WTC11 (cell line): ENCODE data around the gene UGCG. TPM values are rescaled to one million over a fixed set of nuclear protein-coding genes. Genes with fewer than 3 reads are reported as not detected.

Source experiments
- ATAC-seq: fragments of 200-7000 bp; cut with Tn5 transposase; 2 replicates; pipeline ENCODE4 v1.10.0; 2021; ENCODE audit warnings: mild to moderate bottlenecking, moderate library complexity
- CTCF ChIA-PET: fragments of 300-600 bp; sonication (Branson Sonifier 250); formaldehyde crosslinking; loops from one replicate; lab custom pipeline; 2021; ENCODE audit warnings: antibody characterized with exemption; lab: Charles Lee
- POLR2A ChIA-PET: fragments of 350-600 bp; sonication (Branson Sonifier 250); formaldehyde crosslinking; loops from one replicate; lab custom pipeline; 2021; ENCODE audit warnings: antibody characterized with exemption; lab: Charles Lee
- DNase-seq: peaks from one replicate; pipeline ENCODE4 v3.0.0; 2021; ENCODE audit warnings: low spot score
- H3K27ac Mint-ChIP-seq: 2 replicates; pipeline ENCODE4 v1.8.0; 2021; ENCODE audit warnings: mixed read lengths
- H3K27me3 Mint-ChIP-seq: 2 replicates; pipeline ENCODE4 v1.8.0; 2021; ENCODE audit warnings: low read depth, mild to moderate bottlenecking, moderate library complexity, mixed read lengths
- H3K36me3 Mint-ChIP-seq: 2 replicates; pipeline ENCODE4 v1.8.0; 2021; ENCODE audit warnings: mixed read lengths
- H3K4me1 Mint-ChIP-seq: 2 replicates; pipeline ENCODE4 v1.8.0; 2022; ENCODE audit warnings: mixed read lengths
- H3K4me3 Mint-ChIP-seq: 2 replicates; pipeline ENCODE4 v1.8.0; 2021; ENCODE audit warnings: mild to moderate bottlenecking, moderate library complexity, mixed read lengths
- H3K9me3 Mint-ChIP-seq: 2 replicates; pipeline ENCODE4 v1.8.0; 2021; ENCODE audit warnings: mixed read lengths
- AR ChIP-seq: fragments of 250-450 bp; sonication (Bioruptor Pico); IDR thresholded peaks from 2 replicates; pipeline ENCODE4 v1.9.0; 2021; ENCODE audit warnings: mild to moderate bottlenecking
- CREM ChIP-seq: sonication (generic); formaldehyde crosslinking; IDR thresholded peaks from 2 replicates; pipeline ENCODE4 v1.8.1; 2022; ENCODE audit warnings: mild to moderate bottlenecking, missing genetic modification reagents, moderate library complexity
- ETV6 ChIP-seq: sonication (generic); formaldehyde crosslinking; IDR thresholded peaks from 2 replicates; pipeline ENCODE4 v1.8.1; 2022; ENCODE audit warnings: mild to moderate bottlenecking, missing genetic modification reagents
- FOXJ3 ChIP-seq: sonication (generic); formaldehyde crosslinking; IDR thresholded peaks from 2 replicates; pipeline ENCODE4 v1.9.0; 2021; ENCODE audit warnings: missing genetic modification reagents, mild to moderate bottlenecking, borderline replicate concordance
- GABPB1 ChIP-seq: sonication (generic); formaldehyde crosslinking; IDR thresholded peaks from 2 replicates; pipeline ENCODE4 v1.8.1; 2023; ENCODE audit warnings: mild to moderate bottlenecking, missing genetic modification reagents
- GTF2I ChIP-seq: fragments of 250-450 bp; sonication (Bioruptor Pico); conservative IDR thresholded peaks from 2 replicates; pipeline ENCODE4 v1.4.0; 2021; ENCODE audit warnings: mild to moderate bottlenecking
- MAX ChIP-seq: sonication (generic); formaldehyde crosslinking; IDR thresholded peaks from 2 replicates; pipeline ENCODE4 v1.8.0; 2022; ENCODE audit warnings: mild to moderate bottlenecking, missing genetic modification reagents
- NR1H2 ChIP-seq: sonication (generic); formaldehyde crosslinking; IDR thresholded peaks from 2 replicates; pipeline ENCODE4 v1.9.0; 2021; ENCODE audit warnings: mild to moderate bottlenecking, moderate library complexity, missing genetic modification reagents
- PRDM15 ChIP-seq: sonication (generic); formaldehyde crosslinking; IDR thresholded peaks from 2 replicates; pipeline ENCODE4 v1.8.0; 2022; ENCODE audit warnings: missing genetic modification reagents
- PREB ChIP-seq: sonication (generic); formaldehyde crosslinking; IDR thresholded peaks from 2 replicates; pipeline ENCODE4 v1.8.1; 2022; ENCODE audit warnings: mild to moderate bottlenecking, missing genetic modification reagents, moderate library complexity, borderline replicate concordance
- ZNF138 ChIP-seq: sonication (generic); formaldehyde crosslinking; conservative IDR thresholded peaks from 2 replicates; pipeline ENCODE4 v1.8.1; 2022; ENCODE audit warnings: mild to moderate bottlenecking, moderate library complexity, missing genetic modification reagents
- ZNF281 ChIP-seq: sonication (generic); formaldehyde crosslinking; IDR thresholded peaks from 2 replicates; pipeline ENCODE4 v1.8.0; 2023; ENCODE audit warnings: mild to moderate bottlenecking, missing genetic modification reagents
- ZNF396 ChIP-seq: fragments of 250-450 bp; sonication (Bioruptor Pico); IDR thresholded peaks from 2 replicates; pipeline ENCODE4 v1.8.0; 2021; ENCODE audit warnings: mild to moderate bottlenecking, moderate library complexity, borderline replicate concordance
- ZNF416 ChIP-seq: fragments of 250-450 bp; sonication (Bioruptor Pico); IDR thresholded peaks from 2 replicates; pipeline ENCODE4 v1.9.0; 2021; ENCODE audit warnings: mild to moderate bottlenecking, inconsistent platforms
- total RNA-seq: library from RNA; stranded (reverse); gene quantifications from 3 replicates; pipeline ENCODE4 v1.2.3, GENCODE V29; 2021
- TF ChIP-seq, protein P1 (sequence below): sonication (generic); formaldehyde crosslinking; IDR thresholded peaks from 2 replicates; pipeline ENCODE4 v1.8.1; 2022; ENCODE audit warnings: low read depth, mild to moderate bottlenecking, moderate library complexity, missing genetic modification reagents, borderline replicate concordance

The UGCG gene
- total RNA-seq, 1 experiment from 2014 or later = 37.5 TPM

- no peak for DNase-seq
- Mint-ChIP-seq H3K9me3 (no peaks in the 10 kb centered on the region), H3K27me3 (no peaks in the 10 kb centered on the region), H3K4me3 (no peak overlapping the region), H3K36me3 (no peaks in the 10 kb centered on the region), H3K27ac (peak overlapping the region; percentile 83), H3K4me1 (peaks cover 42% of the 10 kb centered on the region)
- TF ChIP-seq, protein P1, sequence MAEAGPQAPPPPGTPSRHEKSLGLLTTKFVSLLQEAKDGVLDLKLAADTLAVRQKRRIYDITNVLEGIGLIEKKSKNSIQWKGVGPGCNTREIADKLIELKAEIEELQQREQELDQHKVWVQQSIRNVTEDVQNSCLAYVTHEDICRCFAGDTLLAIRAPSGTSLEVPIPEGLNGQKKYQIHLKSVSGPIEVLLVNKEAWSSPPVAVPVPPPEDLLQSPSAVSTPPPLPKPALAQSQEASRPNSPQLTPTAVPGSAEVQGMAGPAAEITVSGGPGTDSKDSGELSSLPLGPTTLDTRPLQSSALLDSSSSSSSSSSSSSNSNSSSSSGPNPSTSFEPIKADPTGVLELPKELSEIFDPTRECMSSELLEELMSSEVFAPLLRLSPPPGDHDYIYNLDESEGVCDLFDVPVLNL (CRISPR knock-in tag) = no peak
- no peak for TF ChIP-seq NR1H2 (CRISPR knock-in tag)
- TF ChIP-seq AR (CRISPR knock-in tag) = no peak
- no peak for TF ChIP-seq ZNF138 (CRISPR knock-in tag)
- POLR2A ChIA-PET = interaction anchor here (0.6 kb wide), 1 partner anchor 19 kb away, joined by 3 read pairs; no protein-coding TSS in a partner anchor
- no peak for ATAC-seq
- CTCF ChIA-PET = no interaction called here
Measured at GRCh38 chr9:111876179-111876578, 20.4 kb upstream of the UGCG start.

DNA sequence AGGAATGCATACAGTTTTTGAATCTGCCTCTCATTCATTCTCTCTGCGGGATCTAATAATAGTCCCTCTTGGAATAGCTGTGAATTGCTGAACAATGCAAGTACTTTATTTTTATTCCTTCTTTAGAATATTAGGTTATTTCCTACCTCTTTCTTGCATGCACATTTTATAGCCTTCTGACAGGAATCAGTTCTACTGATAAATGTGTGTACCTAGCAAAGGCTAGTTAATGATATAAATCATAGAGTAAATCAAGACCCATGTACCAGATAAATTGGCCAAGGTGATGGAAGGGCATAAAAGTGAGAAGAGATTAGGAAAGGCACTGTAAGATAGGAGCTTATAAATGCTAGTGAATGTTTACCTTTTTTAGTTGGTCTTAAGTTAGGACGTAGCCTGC is 19.2 kb upstream of the UGCG start:
- DNase-seq = no peak
- Mint-ChIP-seq H3K36me3 (no peaks in the 10 kb centered on the region), H3K27me3 (no peaks in the 10 kb centered on the region), H3K27ac (no peak overlapping the region), H3K9me3 (no peaks in the 10 kb centered on the region), H3K4me3 (no peak overlapping the region), H3K4me1 (peaks cover 39% of the 10 kb centered on the region)
- CTCF ChIA-PET = interaction anchor here (0.7 kb wide), 1 partner anchor 221 kb away, joined by 3 read pairs; no protein-coding TSS in a partner anchor
- TF ChIP-seq CREM (CRISPR knock-in tag) (no peak), ZNF416 (CRISPR knock-in tag) (no peak), MAX (no peak), ZNF396 (CRISPR knock-in tag) (no peak), FOXJ3 (no peak), PRDM15 (CRISPR knock-in tag) (no peak), PREB (CRISPR knock-in tag) (no peak), ETV6 (no peak), ZNF281 (CRISPR knock-in tag) (no peak), GTF2I (CRISPR knock-in tag) (no peak), GABPB1 (no peak)
- POLR2A ChIA-PET = no interaction called here
- ATAC-seq = no peak
